ENCODE data around the gene ASXL2. TPM values are rescaled to one million over a fixed set of nuclear protein-coding genes. Genes with fewer than 3 reads are reported as not detected.

The ASXL2 gene
- total RNA-seq, 4 donors from 2014 or later = 22.9 to 27.6 (median 23.5) TPM

DNA sequence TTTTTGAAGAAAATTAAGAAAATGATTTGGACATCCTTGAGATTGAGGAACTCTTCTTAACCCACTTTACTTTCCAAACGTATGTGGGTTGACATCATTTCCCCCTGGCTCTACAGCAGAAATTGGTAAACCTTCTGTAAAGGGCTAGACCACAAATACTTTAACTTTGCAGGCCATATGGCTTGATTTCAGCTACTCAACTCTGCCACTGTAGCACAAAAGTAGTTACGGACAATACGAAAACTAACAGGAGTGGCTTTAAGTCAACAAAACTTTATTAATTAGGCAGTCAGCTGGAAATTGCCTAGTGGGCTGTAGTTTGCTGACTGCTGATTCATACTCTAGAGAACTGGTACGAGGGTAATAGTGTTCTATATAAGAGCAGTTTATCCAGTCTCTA lies 121.8 kb downstream of the ASXL2 start:
- Histone ChIP-seq H3K9me3 (no peaks in the 10 kb centered on the region), H3K27me3 (no peaks in the 10 kb centered on the region), H3K4me1 (peaks cover 9% of the 10 kb centered on the region), H3K27ac (no peak overlapping the region), H3K4me3 (no peak overlapping the region), H3K36me3 (peaks cover 54% of the 10 kb centered on the region)
- 82% methylated on average over 4 of the region's 4 CpGs for WGBS
- TF ChIP-seq POLR2AphosphoS5 (IDR thresholded peaks at IDR 0.05) = no peak
- TF ChIP-seq CTCF (IDR thresholded peaks at IDR 0.05) = no peak
- TF ChIP-seq EP300 (IDR thresholded peaks at IDR 0.05) = no peak
- TF ChIP-seq POLR2A (IDR thresholded peaks at IDR 0.05) = no peak
- no peak for DNase-seq (ENCODE audit: low spot score in 2 of 2)

DNA sequence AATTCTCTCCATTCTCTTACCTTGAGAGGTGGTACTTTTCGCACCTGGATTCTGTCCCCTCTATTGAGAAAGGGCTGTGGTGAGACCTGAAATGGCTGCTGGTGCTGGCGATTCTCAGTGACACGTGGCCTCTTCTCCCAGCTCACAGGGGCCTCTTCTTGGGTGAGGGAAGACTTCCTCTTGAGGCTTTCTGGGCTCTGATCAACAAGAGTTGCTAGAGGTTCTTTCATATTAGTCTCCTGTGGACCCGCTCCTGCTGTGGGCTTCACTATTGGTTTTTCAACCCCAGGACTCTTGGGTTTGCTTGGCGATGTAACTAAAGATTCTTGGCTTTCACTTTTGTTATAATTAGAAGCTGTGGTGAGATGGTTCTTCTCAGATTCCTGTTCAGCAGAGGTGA lies 128.6 kb downstream of the ASXL2 start:
- no peaks in the 10 kb centered on the region for H3K4me1 ChIP-seq
- no peaks in the 10 kb centered on the region for H3K27me3 ChIP-seq
- H3K4me3 ChIP-seq = no peak overlapping the region
- TF ChIP-seq EP300 (IDR thresholded peaks at IDR 0.05) (no peak), POLR2A (IDR thresholded peaks at IDR 0.05) (no peak), POLR2AphosphoS5 (IDR thresholded peaks at IDR 0.05) (no peak), CTCF (IDR thresholded peaks at IDR 0.05) (no peak)
- no peak for DNase-seq (ENCODE audit: low spot score in 2 of 2)
- no peak overlapping the region for H3K27ac ChIP-seq
- no peaks in the 10 kb centered on the region for H3K9me3 ChIP-seq
- peaks cover 71% of the 10 kb centered on the region for H3K36me3 ChIP-seq
- 93% methylated on average over 5 of the region's 5 CpGs for WGBS

- peaks cover 52% of the 10 kb centered on the region for H3K36me3 ChIP-seq
- no peak for DNase-seq (ENCODE audit: low spot score in 2 of 2)
- TF ChIP-seq CTCF (IDR thresholded peaks at IDR 0.05) = no peak
- TF ChIP-seq EP300 (IDR thresholded peaks at IDR 0.05) = no peak
- no peak for TF ChIP-seq POLR2AphosphoS5 (IDR thresholded peaks at IDR 0.05)
Observed at GRCh38 chr2:25744055-25744454, 134.2 kb downstream of the ASXL2 start.

DNA sequence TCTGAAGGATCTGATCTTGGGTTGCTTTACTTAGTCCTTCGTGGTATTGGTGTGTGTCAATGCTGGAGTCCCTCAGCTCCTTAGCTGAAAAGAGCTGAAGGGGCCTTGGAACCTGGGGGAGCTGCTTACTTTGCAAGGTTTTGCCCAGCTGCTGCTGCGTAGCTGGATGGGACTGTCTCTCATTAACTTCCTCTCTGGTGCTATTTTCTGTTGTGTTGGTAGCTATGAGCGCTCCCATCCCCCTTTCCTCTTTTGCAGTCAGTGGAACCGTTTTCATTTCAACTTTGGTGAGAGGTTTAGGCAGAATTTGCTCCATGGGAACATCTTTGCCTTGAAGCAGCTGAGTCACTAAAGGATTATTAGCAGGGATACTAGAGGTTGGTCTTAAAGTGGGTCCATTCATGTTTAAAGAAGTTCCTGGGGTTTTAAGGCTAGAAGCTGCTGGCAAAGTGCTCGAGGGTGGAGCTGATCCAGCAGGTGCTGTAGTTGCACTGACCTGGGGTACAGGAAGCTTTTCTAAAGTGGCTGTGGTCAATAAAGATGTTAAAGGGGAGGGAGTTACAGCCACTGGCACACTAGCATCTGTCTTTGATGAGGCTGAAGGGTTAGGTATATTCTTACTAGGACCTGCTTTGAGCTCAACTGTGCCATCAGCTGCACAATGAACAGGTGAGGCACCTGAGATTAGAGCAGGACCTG lies 135.0 kb downstream of the ASXL2 start:
- no peaks in the 10 kb centered on the region for H3K9me3 ChIP-seq
- H3K27me3 ChIP-seq = no peaks in the 10 kb centered on the region
- 81% methylated on average over 5 of the region's 5 CpGs for WGBS
- TF ChIP-seq EP300 (IDR thresholded peaks at IDR 0.05) = no peak
- no peak for TF ChIP-seq CTCF (IDR thresholded peaks at IDR 0.05)
- no peak for TF ChIP-seq POLR2AphosphoS5 (IDR thresholded peaks at IDR 0.05)
- TF ChIP-seq POLR2A (IDR thresholded peaks at IDR 0.05) = no peak
- no peak for DNase-seq (ENCODE audit: low spot score in 2 of 2)
- peaks cover 44% of the 10 kb centered on the region for H3K36me3 ChIP-seq
- no peaks in the 10 kb centered on the region for H3K4me1 ChIP-seq
- no peak overlapping the region for H3K4me3 ChIP-seq
- no peak overlapping the region for H3K27ac ChIP-seq

More at GRCh38 chr2:25744055-25744454, 134.2 kb downstream of the ASXL2 start:
- Histone ChIP-seq H3K4me3 (no peak overlapping the region), H3K27ac (no peak overlapping the region), H3K27me3 (no peaks in the 10 kb centered on the region), H3K4me1 (no peaks in the 10 kb centered on the region), H3K9me3 (no peaks in the 10 kb centered on the region)
- WGBS = 97% methylated on average over 8 of the region's 8 CpGs

DNA sequence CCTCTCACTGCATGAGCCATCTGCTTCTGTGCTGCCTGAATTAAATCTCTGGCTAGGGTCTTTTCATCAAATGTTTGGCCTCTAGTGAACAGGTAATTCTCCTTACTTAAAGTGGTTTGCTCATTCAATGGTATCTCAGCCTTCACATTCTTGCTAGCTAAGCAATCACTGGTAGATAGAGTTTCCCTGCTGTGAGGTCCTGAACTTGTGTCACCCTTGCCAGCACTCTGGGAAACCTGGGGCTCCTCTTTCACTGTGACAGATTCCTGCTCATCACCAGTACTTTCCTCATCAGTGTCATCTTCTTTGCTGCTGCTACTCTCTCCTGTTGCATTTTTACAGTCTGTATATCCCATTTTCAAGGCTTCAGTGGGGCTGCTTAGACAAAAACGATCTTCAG lies 135.8 kb downstream of the ASXL2 start:
- 84% methylated on average over 1 of the region's 1 CpG for WGBS
- H3K36me3 ChIP-seq = peaks cover 37% of the 10 kb centered on the region

More for the DNA sequence above, 135.8 kb downstream of the ASXL2 start:
- TF ChIP-seq CTCF (IDR thresholded peaks at IDR 0.05) (no peak), POLR2A (IDR thresholded peaks at IDR 0.05) (no peak), EP300 (IDR thresholded peaks at IDR 0.05) (no peak), POLR2AphosphoS5 (IDR thresholded peaks at IDR 0.05) (no peak)
- no peaks in the 10 kb centered on the region for H3K4me1 ChIP-seq
- H3K9me3 ChIP-seq = no peaks in the 10 kb centered on the region
- H3K4me3 ChIP-seq = no peak overlapping the region
- H3K27me3 ChIP-seq = no peaks in the 10 kb centered on the region
- H3K27ac ChIP-seq = no peak overlapping the region
- no peak for DNase-seq (ENCODE audit: low spot score in 2 of 2)

All from suprapubic skin (tissue), 4 donors.